HCT116 (cell line): ENCODE results near the gene NUP133. TPM values are rescaled to one million over a fixed set of nuclear protein-coding genes. Genes with fewer than 3 reads are reported as not detected.

Experiments used
- ATAC-seq: fragments of 200-7000 bp; cut with Tn5 transposase; 2 replicates; pipeline ENCODE4 v1.9.1; 2020; ENCODE audit warnings: mild to moderate bottlenecking, moderate library complexity
- BruUV-seq: library from RNA; stranded (reverse); fragments of 400-500 nt; replicated peaks from 2 replicates; lab custom pipeline; 2021; lab: Mats Ljungman, UMichigan
- CTCF ChIA-PET: fragments of 300-600 bp; sonication (Branson Sonifier 250); formaldehyde crosslinking; loops from one replicate; lab custom pipeline; 2021; ENCODE audit warnings: antibody characterized with exemption; lab: Charles Lee
- POLR2A ChIA-PET: fragments of 300-600, 350-600 bp; sonication (Branson Sonifier 250); formaldehyde crosslinking; loops from one replicate; lab custom pipeline; 2021; ENCODE audit warnings: antibody characterized with exemption; lab: Charles Lee
- RAD21 ChIA-PET, 2 experiments: fragments of 300-600 bp; sonication (Branson Sonifier 250); formaldehyde crosslinking; loops; one replicate each; lab custom pipeline; 2023; ENCODE audit warnings: low total read pairs in 2 of 2; ENCODE audit not compliant: uncharacterized antibody in 2 of 2, unreplicated experiment in 2 of 2, low non-redundant PET in 1 of 2; lab: Charles Lee
- DNase-seq: peaks from one replicate; pipeline ENCODE4 v3.0.0-alpha.2; 2010; ENCODE audit warnings: low read depth, low spot score
- H2AFZ ChIP-seq: fragments of 200-600 bp; shearing (Covaris generic), sonication (generic); 2 replicates; pipeline ENCODE4 v1.6.1; 2017; ENCODE audit warnings: low read depth, mixed run types, mixed read lengths, antibody characterized with exemption, low read length; ENCODE audit not compliant: poor library complexity, severe bottlenecking
- H3K27ac ChIP-seq: 2 replicates; pipeline ENCODE4 v1.5.1; 2012; ENCODE audit warnings: low read depth, low read length
- H3K27me3 ChIP-seq: fragments of 200-600 bp; sonication (generic); 2 replicates; pipeline ENCODE4 v1.6.1; 2016; ENCODE audit warnings: mixed run types, low read length, mixed read lengths; ENCODE audit not compliant: insufficient read depth
- H3K36me3 ChIP-seq, 2 experiments: fragments of 200-500 bp in 1 of 2; fragments of 200-600 bp in 1 of 2; sonication (Bioruptor generic) in 1 of 2; sonication (generic) in 1 of 2; 2 replicates each; pipeline versions ENCODE4 v1.5.1 to v1.6.1; 2014 to 2016; ENCODE audit warnings: low read length in 2 of 2, inconsistent platforms in 1 of 2, mixed read lengths in 1 of 2, mixed run types in 1 of 2; ENCODE audit not compliant: insufficient read depth in 2 of 2, control insufficient read depth in 1 of 2
- H3K4me1 ChIP-seq, 2 experiments: fragments of 200-600 bp in 1 of 2; sonication (generic) in 1 of 2; 2 replicates each; pipeline versions ENCODE4 v1.5.1 to v1.6.1; 2012 to 2017; ENCODE audit warnings: low read length in 2 of 2, inconsistent platforms in 1 of 2, mild to moderate bottlenecking in 1 of 2, mixed read lengths in 1 of 2, mixed run types in 1 of 2, moderate library complexity in 1 of 2; ENCODE audit not compliant: insufficient read depth in 2 of 2, control insufficient read depth in 1 of 2
- H3K4me2 ChIP-seq: fragments of 200-600 bp; sonication (generic); 2 replicates; pipeline ENCODE4 v1.6.1; 2017; ENCODE audit warnings: mixed run types, low read length, mixed read lengths
- H3K4me3 ChIP-seq, 2 experiments: fragments of 200-600 bp in 1 of 2; sonication (generic) in 1 of 2; replicated peaks in 1 of 2; 2 replicates each; pipeline ENCODE4 v1.5.1; 2011 to 2016; ENCODE audit warnings: low read length in 2 of 2, control low read depth in 1 of 2, low read depth in 1 of 2, mild to moderate bottlenecking in 1 of 2, mixed read lengths in 1 of 2, mixed run types in 1 of 2
- H3K79me2 ChIP-seq: fragments of 200-600 bp; sonication (generic); 2 replicates; pipeline ENCODE4 v1.6.1; 2017; ENCODE audit warnings: mild to moderate bottlenecking, mixed run types, low read length, moderate library complexity, mixed read lengths; ENCODE audit not compliant: insufficient read depth
- H3K9ac ChIP-seq: fragments of 200-600 bp; sonication (generic); 2 replicates; pipeline ENCODE4 v1.6.1; 2016; ENCODE audit warnings: low read length, mixed read lengths
- H3K9me2 ChIP-seq: fragments of 200-600 bp; sonication (generic), shearing (Covaris generic); 2 replicates; pipeline ENCODE4 v1.6.1; 2017; ENCODE audit warnings: mixed run types, mild to moderate bottlenecking, moderate library complexity; ENCODE audit not compliant: insufficient read depth
- H3K9me3 ChIP-seq, 2 experiments: fragments of 200-500 bp in 1 of 2; fragments of 200-600 bp in 1 of 2; sonication (Bioruptor generic) in 1 of 2; sonication (generic) in 1 of 2; 2 replicates each; pipeline ENCODE4 v1.6.1; 2014 to 2017; ENCODE audit warnings: low read length in 2 of 2, mixed read lengths in 2 of 2, inconsistent platforms in 1 of 2, low read depth in 1 of 2, mild to moderate bottlenecking in 1 of 2, mixed run types in 1 of 2, moderate library complexity in 1 of 2; ENCODE audit not compliant: control insufficient read depth in 1 of 2, insufficient read depth in 1 of 2
- H4K20me1 ChIP-seq: fragments of 200-600 bp; sonication (generic), shearing (Covaris generic); 2 replicates; pipeline ENCODE4 v1.6.1; 2017; ENCODE audit warnings: mixed run types, mild to moderate bottlenecking, moderate library complexity; ENCODE audit not compliant: insufficient read depth
- CBX3 ChIP-seq: IDR thresholded peaks from 2 replicates; pipeline ENCODE4 v1.6.1; 2012; ENCODE audit warnings: low read depth
- EGR1 ChIP-seq: IDR thresholded peaks from 2 replicates; pipeline ENCODE4 v1.6.1; 2012; ENCODE audit warnings: low read depth
- EZH2phosphoT487 ChIP-seq: fragments of 200-600 bp; IDR thresholded peaks from 2 replicates; pipeline ENCODE4 v1.6.1; 2018; ENCODE audit warnings: antibody characterized with exemption, borderline replicate concordance
- JUND ChIP-seq: IDR thresholded peaks from 2 replicates; pipeline ENCODE4 v1.6.1; 2012
- POLR2A ChIP-seq: IDR thresholded peaks from 2 replicates; pipeline ENCODE4 v1.7.0; 2011; ENCODE audit warnings: borderline replicate concordance; ENCODE audit not compliant: insufficient read depth, insufficient read length; ENCODE audit errors: extremely low read depth
- POLR2AphosphoS5 ChIP-seq: IDR thresholded peaks from 2 replicates; pipeline ENCODE4 v1.6.1; 2011; ENCODE audit warnings: mild to moderate bottlenecking, low read depth, low read length, moderate library complexity
- SIN3A ChIP-seq: IDR thresholded peaks from 2 replicates; pipeline ENCODE4 v1.6.1; 2012; ENCODE audit warnings: low read depth
- SP1 ChIP-seq: IDR thresholded peaks from 2 replicates; pipeline ENCODE4 v1.6.1; 2012; ENCODE audit warnings: low read depth
- SRF ChIP-seq: IDR thresholded peaks from 2 replicates; pipeline ENCODE4 v1.6.1; 2012; ENCODE audit warnings: low read depth
- TCF7L2 ChIP-seq: IDR thresholded peaks from 2 replicates; pipeline ENCODE4 v1.7.0; 2011; ENCODE audit warnings: borderline replicate concordance, inconsistent platforms; ENCODE audit not compliant: insufficient read depth, insufficient read length; ENCODE audit errors: extremely low read depth
- YY1 ChIP-seq: IDR thresholded peaks from 2 replicates; pipeline ENCODE4 v1.6.1; 2011; ENCODE audit warnings: low read length, low read depth, moderate library complexity, mild to moderate bottlenecking; ENCODE audit not compliant: insufficient replicate concordance; ENCODE audit errors: extremely low read depth
- ZFX ChIP-seq: fragments of 450-650 bp; IDR thresholded peaks from 2 replicates; pipeline ENCODE4 v1.6.1; 2017
- intact Hi-C: fragments of 100-400 bp; cut with micrococcal nuclease; formaldehyde crosslinking; loops from 2 replicates; pipeline ENCODE4 v1.10.0; 2022
- total RNA-seq: library from RNA; stranded (reverse); gene quantifications from one replicate; pipeline ENCODE4 v1.2.1, GENCODE V29; 2021; ENCODE audit not compliant: unreplicated experiment
- TF ChIP-seq, protein P1 (sequence below): IDR thresholded peaks from 2 replicates; pipeline ENCODE4 v1.6.1; 2011; ENCODE audit warnings: mild to moderate bottlenecking, low read length, moderate library complexity; ENCODE audit not compliant: insufficient replicate concordance; ENCODE audit errors: extremely low read depth
- TF ChIP-seq, protein P2 (sequence below): IDR thresholded peaks from 2 replicates; pipeline ENCODE4 v1.6.1; 2012
- TF ChIP-seq, protein P3 (sequence below): IDR thresholded peaks from 2 replicates; pipeline ENCODE4 v1.6.1; 2012
- TF ChIP-seq, protein P4 (sequence below): IDR thresholded peaks from 2 replicates; pipeline ENCODE4 v1.6.1; 2012; ENCODE audit warnings: low read depth
- TF ChIP-seq, protein P5 (sequence below), 3 experiments: fragments of 200-600 bp in 1 of 3; sonication (generic) in 1 of 3; IDR thresholded peaks in 2 of 3; conservative IDR thresholded peaks in 1 of 3; 2 replicates each; pipeline ENCODE4 v1.5.1; 2012 to 2017; ENCODE audit warnings: low read depth in 2 of 3, low read length in 2 of 3, antibody characterized with exemption in 1 of 3, borderline replicate concordance in 1 of 3, control low read depth in 1 of 3, mild to moderate bottlenecking in 1 of 3, mixed read lengths in 1 of 3, mixed run types in 1 of 3, moderate library complexity in 1 of 3; ENCODE audit not compliant: insufficient read depth in 1 of 3

The NUP133 gene
- total RNA-seq, 1 experiment from 2014 or later, result 52.5 TPM

DNA sequence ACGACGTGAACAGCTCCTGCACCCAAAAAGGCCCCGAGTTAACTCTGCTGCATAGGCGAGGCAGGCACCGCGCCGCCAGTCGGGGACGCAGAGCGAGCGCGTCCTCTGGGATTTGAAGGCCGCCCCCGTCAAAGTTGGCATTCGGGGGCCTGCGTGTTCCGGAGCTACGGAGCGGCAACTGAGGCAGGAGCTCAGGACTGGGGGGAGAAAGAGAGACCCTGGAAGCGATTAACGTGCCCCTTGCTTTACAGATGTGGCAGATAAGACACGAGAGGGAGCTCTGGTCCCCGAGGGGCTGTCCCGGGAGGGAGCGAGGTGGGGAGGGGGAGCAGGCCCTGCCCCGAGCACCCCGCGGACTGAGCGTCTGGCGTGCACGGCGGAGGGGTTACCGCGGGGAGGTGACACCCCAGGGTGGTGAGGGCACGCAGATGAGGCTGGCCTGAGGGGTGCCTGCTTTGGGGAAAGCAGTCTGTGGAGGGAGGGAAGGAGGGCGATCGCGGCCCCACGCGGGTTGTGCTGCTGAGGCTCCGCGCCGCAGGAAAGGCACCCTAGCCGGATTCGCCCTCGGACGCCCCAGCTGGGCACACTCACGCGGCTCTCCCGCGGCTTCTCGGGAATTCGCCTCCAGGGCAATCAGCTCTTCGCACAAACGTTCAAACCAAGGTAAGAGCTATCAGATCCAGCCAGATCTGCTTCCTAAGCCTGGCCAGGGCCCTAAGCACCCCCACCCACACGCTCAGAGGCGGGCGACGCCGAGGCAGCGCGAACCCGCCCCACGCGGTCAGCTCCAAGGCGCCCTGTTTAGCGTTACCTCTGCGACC lies 100.7 kb downstream of the NUP133 start:
- no peaks in the 10 kb centered on the region for H3K9me2 ChIP-seq
- no peak overlapping the region for H3K9ac ChIP-seq
- no peaks in the 10 kb centered on the region for H3K9me3 ChIP-seq
- intact Hi-C loops, result no loop called here
- H3K27ac ChIP-seq, result no peak overlapping the region
- no peaks in the 10 kb centered on the region for H3K27me3 ChIP-seq
- no peaks in the 10 kb centered on the region for H3K79me2 ChIP-seq
- ATAC-seq (no peak), DNase-seq (no peak)
- BruUV-seq, result no TSS peak
- no peak overlapping the region for H3K4me3 ChIP-seq
- ChIA-PET CTCF (no interaction called here), RAD21 (no interaction called here), POLR2A (no interaction called here)
- H3K4me1 ChIP-seq, result peaks cover 7 to 22% of the 10 kb centered on the region in 2 experiments
- no peak overlapping the region for H3K4me2 ChIP-seq
- no peaks in the 10 kb centered on the region for H3K36me3 ChIP-seq
- TF ChIP-seq JUND (no peak), EZH2phosphoT487 (no peak), POLR2A (no peak), ZFX (no peak), SIN3A (no peak), SRF (no peak), EGR1 (no peak), CBX3 (no peak), POLR2AphosphoS5 (no peak), SP1 (no peak), YY1 (no peak), TCF7L2 (no peak)
- TF ChIP-seq, protein P1, sequence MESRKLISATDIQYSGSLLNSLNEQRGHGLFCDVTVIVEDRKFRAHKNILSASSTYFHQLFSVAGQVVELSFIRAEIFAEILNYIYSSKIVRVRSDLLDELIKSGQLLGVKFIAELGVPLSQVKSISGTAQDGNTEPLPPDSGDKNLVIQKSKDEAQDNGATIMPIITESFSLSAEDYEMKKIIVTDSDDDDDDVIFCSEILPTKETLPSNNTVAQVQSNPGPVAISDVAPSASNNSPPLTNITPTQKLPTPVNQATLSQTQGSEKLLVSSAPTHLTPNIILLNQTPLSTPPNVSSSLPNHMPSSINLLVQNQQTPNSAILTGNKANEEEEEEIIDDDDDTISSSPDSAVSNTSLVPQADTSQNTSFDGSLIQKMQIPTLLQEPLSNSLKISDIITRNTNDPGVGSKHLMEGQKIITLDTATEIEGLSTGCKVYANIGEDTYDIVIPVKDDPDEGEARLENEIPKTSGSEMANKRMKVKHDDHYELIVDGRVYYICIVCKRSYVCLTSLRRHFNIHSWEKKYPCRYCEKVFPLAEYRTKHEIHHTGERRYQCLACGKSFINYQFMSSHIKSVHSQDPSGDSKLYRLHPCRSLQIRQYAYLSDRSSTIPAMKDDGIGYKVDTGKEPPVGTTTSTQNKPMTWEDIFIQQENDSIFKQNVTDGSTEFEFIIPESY, result no peak
- TF ChIP-seq, protein P2, sequence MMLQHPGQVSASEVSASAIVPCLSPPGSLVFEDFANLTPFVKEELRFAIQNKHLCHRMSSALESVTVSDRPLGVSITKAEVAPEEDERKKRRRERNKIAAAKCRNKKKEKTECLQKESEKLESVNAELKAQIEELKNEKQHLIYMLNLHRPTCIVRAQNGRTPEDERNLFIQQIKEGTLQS, result no peak
- TF ChIP-seq, protein P3, sequence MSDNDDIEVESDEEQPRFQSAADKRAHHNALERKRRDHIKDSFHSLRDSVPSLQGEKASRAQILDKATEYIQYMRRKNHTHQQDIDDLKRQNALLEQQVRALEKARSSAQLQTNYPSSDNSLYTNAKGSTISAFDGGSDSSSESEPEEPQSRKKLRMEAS, result no peak
- TF ChIP-seq, protein P4, sequence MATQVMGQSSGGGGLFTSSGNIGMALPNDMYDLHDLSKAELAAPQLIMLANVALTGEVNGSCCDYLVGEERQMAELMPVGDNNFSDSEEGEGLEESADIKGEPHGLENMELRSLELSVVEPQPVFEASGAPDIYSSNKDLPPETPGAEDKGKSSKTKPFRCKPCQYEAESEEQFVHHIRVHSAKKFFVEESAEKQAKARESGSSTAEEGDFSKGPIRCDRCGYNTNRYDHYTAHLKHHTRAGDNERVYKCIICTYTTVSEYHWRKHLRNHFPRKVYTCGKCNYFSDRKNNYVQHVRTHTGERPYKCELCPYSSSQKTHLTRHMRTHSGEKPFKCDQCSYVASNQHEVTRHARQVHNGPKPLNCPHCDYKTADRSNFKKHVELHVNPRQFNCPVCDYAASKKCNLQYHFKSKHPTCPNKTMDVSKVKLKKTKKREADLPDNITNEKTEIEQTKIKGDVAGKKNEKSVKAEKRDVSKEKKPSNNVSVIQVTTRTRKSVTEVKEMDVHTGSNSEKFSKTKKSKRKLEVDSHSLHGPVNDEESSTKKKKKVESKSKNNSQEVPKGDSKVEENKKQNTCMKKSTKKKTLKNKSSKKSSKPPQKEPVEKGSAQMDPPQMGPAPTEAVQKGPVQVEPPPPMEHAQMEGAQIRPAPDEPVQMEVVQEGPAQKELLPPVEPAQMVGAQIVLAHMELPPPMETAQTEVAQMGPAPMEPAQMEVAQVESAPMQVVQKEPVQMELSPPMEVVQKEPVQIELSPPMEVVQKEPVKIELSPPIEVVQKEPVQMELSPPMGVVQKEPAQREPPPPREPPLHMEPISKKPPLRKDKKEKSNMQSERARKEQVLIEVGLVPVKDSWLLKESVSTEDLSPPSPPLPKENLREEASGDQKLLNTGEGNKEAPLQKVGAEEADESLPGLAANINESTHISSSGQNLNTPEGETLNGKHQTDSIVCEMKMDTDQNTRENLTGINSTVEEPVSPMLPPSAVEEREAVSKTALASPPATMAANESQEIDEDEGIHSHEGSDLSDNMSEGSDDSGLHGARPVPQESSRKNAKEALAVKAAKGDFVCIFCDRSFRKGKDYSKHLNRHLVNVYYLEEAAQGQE, result no peak
- TF ChIP-seq, protein P5, sequence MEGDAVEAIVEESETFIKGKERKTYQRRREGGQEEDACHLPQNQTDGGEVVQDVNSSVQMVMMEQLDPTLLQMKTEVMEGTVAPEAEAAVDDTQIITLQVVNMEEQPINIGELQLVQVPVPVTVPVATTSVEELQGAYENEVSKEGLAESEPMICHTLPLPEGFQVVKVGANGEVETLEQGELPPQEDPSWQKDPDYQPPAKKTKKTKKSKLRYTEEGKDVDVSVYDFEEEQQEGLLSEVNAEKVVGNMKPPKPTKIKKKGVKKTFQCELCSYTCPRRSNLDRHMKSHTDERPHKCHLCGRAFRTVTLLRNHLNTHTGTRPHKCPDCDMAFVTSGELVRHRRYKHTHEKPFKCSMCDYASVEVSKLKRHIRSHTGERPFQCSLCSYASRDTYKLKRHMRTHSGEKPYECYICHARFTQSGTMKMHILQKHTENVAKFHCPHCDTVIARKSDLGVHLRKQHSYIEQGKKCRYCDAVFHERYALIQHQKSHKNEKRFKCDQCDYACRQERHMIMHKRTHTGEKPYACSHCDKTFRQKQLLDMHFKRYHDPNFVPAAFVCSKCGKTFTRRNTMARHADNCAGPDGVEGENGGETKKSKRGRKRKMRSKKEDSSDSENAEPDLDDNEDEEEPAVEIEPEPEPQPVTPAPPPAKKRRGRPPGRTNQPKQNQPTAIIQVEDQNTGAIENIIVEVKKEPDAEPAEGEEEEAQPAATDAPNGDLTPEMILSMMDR (IDR thresholded peaks at IDR 0.05 in 2 of 3, conservative IDR thresholded peaks at IDR 0.05 in 1 of 3; ENCODE audit: borderline replicate concordance in 1 of 3, insufficient read depth in 1 of 3, low read depth in 2 of 3, low read length in 2 of 3), result no peak
- no peaks in the 10 kb centered on the region for H4K20me1 ChIP-seq
- H2AFZ ChIP-seq, result no peak overlapping the region
